H1 (cell line): ENCODE measurements around the gene RXFP1. TPM values are rescaled to one million over a fixed set of nuclear protein-coding genes. Genes with fewer than 3 reads are reported as not detected.

Experiments used
- JUND ChIP-seq: IDR thresholded peaks from 2 replicates; pipeline ENCODE4 v1.6.1; 2011; ENCODE audit warnings: mild to moderate bottlenecking, improper control_type of control experiment, low read length
- polyA plus RNA-seq, 7 experiments: library from polyadenylated mRNA; depleted of rRNA in 3 of 7; stranded (reverse) in 5 of 7; unstranded in 2 of 7; fragments of >200 nt in 5 of 7; fragments of 200-250 nt in 2 of 7; gene quantifications; 1 replicate in 5 of 7; 2 replicates in 1 of 7; 4 replicates in 1 of 7; pipeline versions ENCODE4 v1.2.1 to v1.2.3, GENCODE V29; 2011 to 2013; ENCODE audit warnings: missing spikeins in 2 of 7, mixed read lengths in 2 of 7
- total RNA-seq: library from RNA; stranded (reverse); fragmentation: NEBNext Ultra II Directional; extraction: Animal tissue kit (Norgen Biotek cat#: 25700); gene quantifications from 2 replicates; pipeline ENCODE4 v1.2.1, GENCODE V29; 2021
- TF ChIP-seq, protein P1 (sequence below): fragments of 300-600 bp; sonication (generic); IDR thresholded peaks from 2 replicates; pipeline ENCODE4 v1.7.1; 2012; ENCODE audit warnings: low read length, moderate library complexity, mild to moderate bottlenecking, inconsistent platforms; ENCODE audit not compliant: insufficient replicate concordance

RXFP1 gene
- total and polyA plus RNA-seq, 2 of the 8 experiments (the other 6 are each of a cell fraction or from before 2014, with no cell fraction given), result 0.14 to 0.56 TPM

DNA sequence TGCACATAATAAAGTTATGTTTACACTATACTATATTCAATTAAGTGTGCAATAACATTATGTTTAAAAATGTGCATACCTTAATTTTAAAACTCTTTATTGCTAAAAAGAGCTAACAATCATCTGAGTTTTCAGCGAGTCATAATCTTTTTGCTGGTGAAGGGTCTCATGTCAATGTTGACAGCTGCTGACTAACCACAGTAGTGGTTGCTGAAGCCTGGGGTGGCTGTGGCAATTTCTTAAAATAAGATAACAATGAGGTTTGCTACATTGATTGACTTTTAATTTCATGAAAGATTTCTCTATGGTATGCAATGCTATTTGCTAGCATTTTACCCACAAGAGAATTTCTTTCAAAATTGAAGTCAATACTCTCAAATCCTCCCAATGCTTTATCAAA is 91.4 kb downstream of the RXFP1 start (continued):
- TF ChIP-seq, protein P1, sequence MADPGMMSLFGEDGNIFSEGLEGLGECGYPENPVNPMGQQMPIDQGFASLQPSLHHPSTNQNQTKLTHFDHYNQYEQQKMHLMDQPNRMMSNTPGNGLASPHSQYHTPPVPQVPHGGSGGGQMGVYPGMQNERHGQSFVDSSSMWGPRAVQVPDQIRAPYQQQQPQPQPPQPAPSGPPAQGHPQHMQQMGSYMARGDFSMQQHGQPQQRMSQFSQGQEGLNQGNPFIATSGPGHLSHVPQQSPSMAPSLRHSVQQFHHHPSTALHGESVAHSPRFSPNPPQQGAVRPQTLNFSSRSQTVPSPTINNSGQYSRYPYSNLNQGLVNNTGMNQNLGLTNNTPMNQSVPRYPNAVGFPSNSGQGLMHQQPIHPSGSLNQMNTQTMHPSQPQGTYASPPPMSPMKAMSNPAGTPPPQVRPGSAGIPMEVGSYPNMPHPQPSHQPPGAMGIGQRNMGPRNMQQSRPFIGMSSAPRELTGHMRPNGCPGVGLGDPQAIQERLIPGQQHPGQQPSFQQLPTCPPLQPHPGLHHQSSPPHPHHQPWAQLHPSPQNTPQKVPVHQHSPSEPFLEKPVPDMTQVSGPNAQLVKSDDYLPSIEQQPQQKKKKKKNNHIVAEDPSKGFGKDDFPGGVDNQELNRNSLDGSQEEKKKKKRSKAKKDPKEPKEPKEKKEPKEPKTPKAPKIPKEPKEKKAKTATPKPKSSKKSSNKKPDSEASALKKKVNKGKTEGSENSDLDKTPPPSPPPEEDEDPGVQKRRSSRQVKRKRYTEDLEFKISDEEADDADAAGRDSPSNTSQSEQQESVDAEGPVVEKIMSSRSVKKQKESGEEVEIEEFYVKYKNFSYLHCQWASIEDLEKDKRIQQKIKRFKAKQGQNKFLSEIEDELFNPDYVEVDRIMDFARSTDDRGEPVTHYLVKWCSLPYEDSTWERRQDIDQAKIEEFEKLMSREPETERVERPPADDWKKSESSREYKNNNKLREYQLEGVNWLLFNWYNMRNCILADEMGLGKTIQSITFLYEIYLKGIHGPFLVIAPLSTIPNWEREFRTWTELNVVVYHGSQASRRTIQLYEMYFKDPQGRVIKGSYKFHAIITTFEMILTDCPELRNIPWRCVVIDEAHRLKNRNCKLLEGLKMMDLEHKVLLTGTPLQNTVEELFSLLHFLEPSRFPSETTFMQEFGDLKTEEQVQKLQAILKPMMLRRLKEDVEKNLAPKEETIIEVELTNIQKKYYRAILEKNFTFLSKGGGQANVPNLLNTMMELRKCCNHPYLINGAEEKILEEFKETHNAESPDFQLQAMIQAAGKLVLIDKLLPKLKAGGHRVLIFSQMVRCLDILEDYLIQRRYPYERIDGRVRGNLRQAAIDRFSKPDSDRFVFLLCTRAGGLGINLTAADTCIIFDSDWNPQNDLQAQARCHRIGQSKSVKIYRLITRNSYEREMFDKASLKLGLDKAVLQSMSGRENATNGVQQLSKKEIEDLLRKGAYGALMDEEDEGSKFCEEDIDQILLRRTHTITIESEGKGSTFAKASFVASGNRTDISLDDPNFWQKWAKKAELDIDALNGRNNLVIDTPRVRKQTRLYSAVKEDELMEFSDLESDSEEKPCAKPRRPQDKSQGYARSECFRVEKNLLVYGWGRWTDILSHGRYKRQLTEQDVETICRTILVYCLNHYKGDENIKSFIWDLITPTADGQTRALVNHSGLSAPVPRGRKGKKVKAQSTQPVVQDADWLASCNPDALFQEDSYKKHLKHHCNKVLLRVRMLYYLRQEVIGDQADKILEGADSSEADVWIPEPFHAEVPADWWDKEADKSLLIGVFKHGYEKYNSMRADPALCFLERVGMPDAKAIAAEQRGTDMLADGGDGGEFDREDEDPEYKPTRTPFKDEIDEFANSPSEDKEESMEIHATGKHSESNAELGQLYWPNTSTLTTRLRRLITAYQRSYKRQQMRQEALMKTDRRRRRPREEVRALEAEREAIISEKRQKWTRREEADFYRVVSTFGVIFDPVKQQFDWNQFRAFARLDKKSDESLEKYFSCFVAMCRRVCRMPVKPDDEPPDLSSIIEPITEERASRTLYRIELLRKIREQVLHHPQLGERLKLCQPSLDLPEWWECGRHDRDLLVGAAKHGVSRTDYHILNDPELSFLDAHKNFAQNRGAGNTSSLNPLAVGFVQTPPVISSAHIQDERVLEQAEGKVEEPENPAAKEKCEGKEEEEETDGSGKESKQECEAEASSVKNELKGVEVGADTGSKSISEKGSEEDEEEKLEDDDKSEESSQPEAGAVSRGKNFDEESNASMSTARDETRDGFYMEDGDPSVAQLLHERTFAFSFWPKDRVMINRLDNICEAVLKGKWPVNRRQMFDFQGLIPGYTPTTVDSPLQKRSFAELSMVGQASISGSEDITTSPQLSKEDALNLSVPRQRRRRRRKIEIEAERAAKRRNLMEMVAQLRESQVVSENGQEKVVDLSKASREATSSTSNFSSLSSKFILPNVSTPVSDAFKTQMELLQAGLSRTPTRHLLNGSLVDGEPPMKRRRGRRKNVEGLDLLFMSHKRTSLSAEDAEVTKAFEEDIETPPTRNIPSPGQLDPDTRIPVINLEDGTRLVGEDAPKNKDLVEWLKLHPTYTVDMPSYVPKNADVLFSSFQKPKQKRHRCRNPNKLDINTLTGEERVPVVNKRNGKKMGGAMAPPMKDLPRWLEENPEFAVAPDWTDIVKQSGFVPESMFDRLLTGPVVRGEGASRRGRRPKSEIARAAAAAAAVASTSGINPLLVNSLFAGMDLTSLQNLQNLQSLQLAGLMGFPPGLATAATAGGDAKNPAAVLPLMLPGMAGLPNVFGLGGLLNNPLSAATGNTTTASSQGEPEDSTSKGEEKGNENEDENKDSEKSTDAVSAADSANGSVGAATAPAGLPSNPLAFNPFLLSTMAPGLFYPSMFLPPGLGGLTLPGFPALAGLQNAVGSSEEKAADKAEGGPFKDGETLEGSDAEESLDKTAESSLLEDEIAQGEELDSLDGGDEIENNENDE, result no peak
- TF ChIP-seq JUND, result no peak
